Adrenal gland (tissue), 12 donors: ENCODE data around the gene VWA5B1. TPM values are rescaled to one million over a fixed set of nuclear protein-coding genes. Genes with fewer than 3 reads are reported as not detected.

Source experiments
- DNase-seq, 7 donors: peaks; one replicate each; pipeline ENCODE4 v3.0.0-alpha.2; 2019 to 2020
- H3K27ac ChIP-seq, 5 donors: fragments of 200-600 bp; sonication (generic) in 4 of 5; 1 replicate in 3 of 5; 2 replicates in 2 of 5; pipeline versions ENCODE4 v1.5.1 to v1.8.0; 2016 to 2020; ENCODE audit warnings: mild to moderate bottlenecking in 1 of 5
- H3K27me3 ChIP-seq: fragments of 200-600 bp; 2 replicates; pipeline ENCODE4 v1.8.0; 2021
- H3K36me3 ChIP-seq, 2 donors: fragments of 200-600 bp; replicated peaks in 1 of 2; 1 replicate in 1 of 2; 2 replicates in 1 of 2; pipeline versions ENCODE4 v1.5.1 to v1.8.0; 2018 to 2022
- H3K4me1 ChIP-seq, 2 donors: fragments of 200-600 bp; replicated peaks in 1 of 2; 1 replicate in 1 of 2; 2 replicates in 1 of 2; pipeline versions ENCODE4 v1.5.1 to v1.8.0; 2018 to 2021
- H3K4me3 ChIP-seq, 4 donors: fragments of 200-600 bp; sonication (generic) in 3 of 4; one replicate each; pipeline ENCODE4 v1.5.1; 2016 to 2018
- H3K9me3 ChIP-seq, 3 donors: fragments of 200-600 bp; sonication (generic) in 1 of 3; replicated peaks in 1 of 3; 1 replicate in 2 of 3; 2 replicates in 1 of 3; pipeline versions ENCODE4 v1.5.1 to v1.8.0; 2016 to 2021
- POLR2A ChIP-seq, 2 donors: fragments of 450-650 bp; IDR thresholded peaks; one replicate each; pipeline ENCODE4 v1.6.1; 2017; ENCODE audit warnings: antibody characterized with exemption in 2 of 2, mild to moderate bottlenecking in 2 of 2, moderate library complexity in 1 of 2
- WGBS, 4 donors: extraction: QIAGEN DNeasy Blood & Tissue Kit in 2 of 4; methylation state at CpG; one replicate each; pipeline versions ENCODE4 v1.1.5 to v1.1.7; 2013 to 2017; 5-methylcytosine and 5-hydroxymethylcytosine counted together
- intact Hi-C, 2 donors: fragments of 100-400 bp; cut with DNase I; formaldehyde crosslinking; loops; one replicate each; pipeline versions ENCODE4 v1.14.1 to v1.15.0; 2022 to 2023
- polyA plus RNA-seq, 3 donors: library from polyadenylated mRNA; stranded (reverse); fragments of 200-250 nt in 2 of 3; fragments of 350-450 nt in 1 of 3; fragmentation: Illumina TruSeq in 1 of 3; extraction: RNeasy Lipid Tissue Mini Kit (QIAGEN cat#74804) in 1 of 3; gene quantifications; one replicate each; pipeline ENCODE4 v1.2.3, GENCODE V29; 2013 to 2014
- total RNA-seq, 9 donors: library from RNA; depleted of rRNA in 4 of 9; stranded (reverse); fragments of >200 nt in 4 of 9; fragments of 120-200 nt in 1 of 9; fragmentation: NEBNext Ultra II Directional in 1 of 9; extraction: Animal tissue kit (Norgen Biotek cat#: 25700) in 1 of 9; gene quantifications; one replicate each; pipeline versions ENCODE4 v1.1.0 to v1.2.4, GENCODE V29; 2013 to 2023
- TF ChIP-seq, protein P1 (sequence below), 6 experiments: fragments of 450-650 bp in 4 of 6; fragments of 200-600 bp in 2 of 6; sonication (generic) in 1 of 6; IDR thresholded peaks; 1 replicate in 5 of 6; 2 replicates in 1 of 6; pipeline versions ENCODE4 v1.5.1 to v1.8.0; 2016 to 2021; ENCODE audit warnings: antibody characterized with exemption in 6 of 6, mild to moderate bottlenecking in 2 of 6, moderate library complexity in 1 of 6
- donor health status: healthy with polysubstance abuse.
- donor health status: Bipolar disorder and iron deficiency.
- donor health status: DM: yes; HTN: yes; CAD: no.
- donor health status: DM: no; HTN: no; CAD: no.
- donor health status: DM: no; HTN: no; CAD: no.
- donor health status: DM: yes; HTN: yes; CAD: no.

VWA5B1 gene
- total and polyA plus RNA-seq, 12 donors = 0.07 to 2.5 (median 0.26) TPM; not detected in 5

DNA sequence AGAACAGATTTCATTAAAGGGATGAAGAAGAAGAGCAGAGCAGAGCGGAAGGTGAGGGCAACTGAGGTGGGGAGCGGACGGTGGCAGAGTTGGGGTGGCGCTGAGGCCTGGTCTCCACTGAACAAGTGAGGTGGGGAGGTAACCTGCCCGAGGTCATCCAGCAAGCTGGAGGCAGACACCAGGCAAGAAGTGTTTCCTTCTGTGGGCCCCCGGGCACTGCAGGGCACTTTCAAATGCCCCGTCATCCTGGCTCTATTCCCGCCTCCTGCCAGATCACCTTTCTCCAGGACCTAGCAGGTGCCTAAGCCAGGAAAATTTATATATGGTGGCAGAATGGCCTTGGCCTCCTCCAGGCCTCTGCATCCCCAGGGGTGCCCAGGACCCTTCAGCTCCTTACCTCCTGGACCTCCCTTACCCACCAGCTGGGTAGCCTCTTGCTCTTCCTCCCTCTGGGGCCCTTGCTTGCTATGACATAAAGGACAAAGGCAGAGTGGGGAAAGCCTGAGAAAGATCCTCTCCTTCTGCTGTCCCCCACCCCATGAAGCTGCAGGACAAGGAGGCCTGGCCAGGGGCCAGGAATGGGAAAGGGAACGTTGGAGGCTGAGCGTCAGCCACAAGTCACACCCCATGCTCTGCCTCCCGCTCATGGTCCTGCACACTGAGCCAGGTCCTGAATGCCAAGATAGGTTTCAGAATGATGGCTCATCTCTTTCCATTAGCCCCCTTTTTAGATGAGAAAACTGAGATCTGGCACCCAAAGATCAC is 29.0 kb downstream of the VWA5B1 start:
- no peak for DNase-seq
- H3K4me3 ChIP-seq = no peak overlapping the region
- H3K27me3 ChIP-seq = no peaks in the 10 kb centered on the region
- H3K27ac ChIP-seq = no peak overlapping the region
- no peak for TF ChIP-seq POLR2A (IDR thresholded peaks at IDR 0.05)
- TF ChIP-seq, protein P1, sequence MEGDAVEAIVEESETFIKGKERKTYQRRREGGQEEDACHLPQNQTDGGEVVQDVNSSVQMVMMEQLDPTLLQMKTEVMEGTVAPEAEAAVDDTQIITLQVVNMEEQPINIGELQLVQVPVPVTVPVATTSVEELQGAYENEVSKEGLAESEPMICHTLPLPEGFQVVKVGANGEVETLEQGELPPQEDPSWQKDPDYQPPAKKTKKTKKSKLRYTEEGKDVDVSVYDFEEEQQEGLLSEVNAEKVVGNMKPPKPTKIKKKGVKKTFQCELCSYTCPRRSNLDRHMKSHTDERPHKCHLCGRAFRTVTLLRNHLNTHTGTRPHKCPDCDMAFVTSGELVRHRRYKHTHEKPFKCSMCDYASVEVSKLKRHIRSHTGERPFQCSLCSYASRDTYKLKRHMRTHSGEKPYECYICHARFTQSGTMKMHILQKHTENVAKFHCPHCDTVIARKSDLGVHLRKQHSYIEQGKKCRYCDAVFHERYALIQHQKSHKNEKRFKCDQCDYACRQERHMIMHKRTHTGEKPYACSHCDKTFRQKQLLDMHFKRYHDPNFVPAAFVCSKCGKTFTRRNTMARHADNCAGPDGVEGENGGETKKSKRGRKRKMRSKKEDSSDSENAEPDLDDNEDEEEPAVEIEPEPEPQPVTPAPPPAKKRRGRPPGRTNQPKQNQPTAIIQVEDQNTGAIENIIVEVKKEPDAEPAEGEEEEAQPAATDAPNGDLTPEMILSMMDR (IDR thresholded peaks at IDR 0.05) = no peak
- no peaks in the 10 kb centered on the region for H3K36me3 ChIP-seq
- no peaks in the 10 kb centered on the region for H3K4me1 ChIP-seq
- intact Hi-C loops = no loop called here
- H3K9me3 ChIP-seq = no peaks in the 10 kb centered on the region
- WGBS, 4 donors = 80 to 89% (median 85%) methylated on average over 9 to 11 of the region's 11 CpGs

DNA sequence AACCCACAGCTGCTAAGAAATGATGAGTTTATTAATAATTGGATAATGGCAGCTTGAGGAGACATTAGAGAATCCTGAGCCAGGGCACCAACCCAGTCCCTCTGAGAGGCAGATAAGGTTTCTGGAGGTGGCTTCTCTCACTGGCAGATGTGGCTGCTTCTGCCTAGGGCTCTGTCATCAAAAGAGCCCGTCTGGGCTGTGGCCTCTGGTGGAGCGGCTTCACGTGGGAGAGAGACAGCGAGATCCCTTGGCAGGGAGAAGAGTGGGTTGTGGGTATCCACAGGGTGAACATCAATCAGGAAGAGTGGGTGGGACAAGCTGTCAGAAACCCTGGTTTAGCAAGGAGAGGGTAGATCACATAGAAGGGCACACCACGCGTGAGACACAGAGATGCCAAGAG is 30.0 kb downstream of the VWA5B1 start:
- intact Hi-C loops = no loop called here
- TF ChIP-seq, protein P1 (IDR thresholded peaks at IDR 0.05) = no peak
- no peak for TF ChIP-seq POLR2A (IDR thresholded peaks at IDR 0.05)
- Histone ChIP-seq H3K27me3 (no peaks in the 10 kb centered on the region), H3K4me1 (peaks cover 0 to 8% of the 10 kb centered on the region in 2 donors), H3K9me3 (no peaks in the 10 kb centered on the region), H3K27ac (no peak overlapping the region), H3K36me3 (no peaks in the 10 kb centered on the region), H3K4me3 (no peak overlapping the region)
- no peak for DNase-seq
- 85 to 98% (median 88%) methylated on average over 3 to 6 of the region's 6 CpGs for WGBS, 4 donors

DNA sequence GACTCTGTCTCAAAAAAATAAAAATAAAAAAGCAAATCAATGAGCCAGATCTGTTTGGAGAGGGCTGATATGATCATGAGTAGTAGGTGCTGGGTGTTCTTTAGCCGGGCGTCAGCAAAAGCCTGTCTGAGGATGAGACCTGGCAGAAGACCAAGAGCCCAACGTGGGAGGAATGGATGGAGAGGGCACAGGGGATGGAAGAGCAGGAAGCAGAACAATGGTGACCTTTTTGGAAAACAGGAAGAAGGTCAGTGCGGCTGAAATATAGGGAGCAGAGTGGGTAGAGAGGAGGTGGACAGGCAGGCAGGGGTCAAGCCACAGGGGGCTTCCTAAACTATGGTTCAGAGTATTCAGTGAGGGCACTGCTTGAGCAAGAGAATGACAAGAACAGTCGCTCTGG is 30.9 kb downstream of the VWA5B1 start:
- H3K4me1 ChIP-seq = peaks cover 0 to 10% of the 10 kb centered on the region in 2 donors
- whole genome bisulfite sequencing, 4 donors = 54 to 65% (median 56%) methylated on average over 5 of the region's 5 CpGs
- no peaks in the 10 kb centered on the region for H3K27me3 ChIP-seq
- no peaks in the 10 kb centered on the region for H3K9me3 ChIP-seq
- no peak overlapping the region for H3K4me3 ChIP-seq
- DNase-seq = no peak
- intact Hi-C loops = no loop called here
- TF ChIP-seq POLR2A (IDR thresholded peaks at IDR 0.05) = no peak
- TF ChIP-seq, protein P1 (IDR thresholded peaks at IDR 0.05) = no peak
- H3K27ac ChIP-seq = no peak overlapping the region
- H3K36me3 ChIP-seq = no peaks in the 10 kb centered on the region

DNA sequence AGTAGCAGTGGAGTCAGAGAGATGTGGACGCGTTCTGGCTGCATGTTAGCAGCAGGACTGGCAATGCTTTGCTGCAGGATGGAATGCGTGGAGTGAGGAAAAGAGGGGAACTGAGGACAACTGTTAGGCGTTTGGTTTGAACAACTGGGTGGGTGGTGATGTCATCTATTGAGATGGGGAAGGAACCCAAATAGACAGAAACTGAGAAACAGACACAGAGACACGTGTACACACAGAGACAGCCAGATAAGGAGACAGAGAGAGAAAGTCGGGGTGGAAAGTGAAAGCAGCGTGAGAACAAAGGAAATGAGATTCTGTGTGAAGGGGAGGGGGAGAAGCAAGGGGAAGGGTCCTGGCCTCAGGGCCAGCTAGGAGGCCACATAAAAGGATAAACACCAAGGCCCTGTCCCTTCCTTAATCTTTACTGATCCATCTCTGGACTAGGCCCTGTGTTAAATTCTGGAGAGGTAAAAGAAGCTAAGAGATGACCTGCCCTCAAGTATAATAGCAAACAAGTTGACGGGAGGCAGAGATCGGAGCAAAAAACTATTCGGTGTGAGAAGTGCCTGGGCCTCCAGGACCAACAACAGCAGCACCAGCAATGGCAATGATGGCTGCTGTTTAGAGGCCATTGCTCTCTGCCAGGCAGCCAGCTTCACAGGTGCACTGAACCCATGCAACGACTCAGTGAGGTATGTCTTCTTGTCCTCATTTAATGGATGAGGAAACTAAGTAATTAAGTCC is 31.6 kb downstream of the VWA5B1 start:
- Histone ChIP-seq H3K4me3 (no peak overlapping the region), H3K4me1 (peaks cover 0 to 10% of the 10 kb centered on the region in 2 donors), H3K27ac (no peak overlapping the region), H3K36me3 (no peaks in the 10 kb centered on the region), H3K27me3 (no peaks in the 10 kb centered on the region), H3K9me3 (no peaks in the 10 kb centered on the region)
- 61 to 68% (median 64%) methylated on average over 11 of the region's 11 CpGs for WGBS, 4 donors
- DNase-seq = no peak
- intact Hi-C loops = no loop called here
- TF ChIP-seq, protein P1 (IDR thresholded peaks at IDR 0.05) = no peak
- no peak for TF ChIP-seq POLR2A (IDR thresholded peaks at IDR 0.05)
